Measurements from ENCODE around the gene CCDC28B. TPM values are rescaled to one million over a fixed set of nuclear protein-coding genes. Genes with fewer than 3 reads are reported as not detected.

The CCDC28B gene
- total and polyA plus RNA-seq, 2 donors (not counting 3 experiments of a cell fraction or from before 2014, with no cell fraction given): 12.0 to 19.1 TPM

DNA sequence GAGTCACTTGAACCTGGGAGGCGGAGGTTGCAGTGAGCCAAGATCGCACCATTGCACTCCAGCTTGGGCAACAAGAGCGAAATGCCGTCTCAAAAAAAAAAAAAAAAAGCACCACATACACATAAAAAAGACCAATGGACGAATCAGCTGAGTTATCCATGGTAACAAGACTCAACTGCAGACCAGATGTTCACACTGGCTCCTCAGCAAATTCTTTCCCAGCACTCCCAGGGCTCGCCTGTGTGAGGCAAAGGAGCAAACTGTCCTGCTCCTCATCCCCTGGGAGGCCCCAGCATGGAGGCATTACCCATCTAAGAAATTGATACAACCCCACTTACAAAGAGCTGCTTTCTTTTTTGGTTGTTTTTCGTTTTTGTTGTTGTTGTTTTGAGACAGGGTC, 18.6 kb downstream of the CCDC28B start:
- Histone ChIP-seq H3K9me1 (replicated peaks; ENCODE audit: control insufficient read depth, extremely low read depth, insufficient read depth, low read length) (no peaks in the 10 kb centered on the region), H3K9ac (replicated peaks; ENCODE audit: extremely low read depth, insufficient read depth, low read length) (no peak overlapping the region), H3K79me2 (ENCODE audit: control insufficient read depth, insufficient read depth, low read length) (peaks cover 19% of the 10 kb centered on the region), H3K4me3 (replicated peaks in 1 of 3; ENCODE audit: insufficient read depth in 1 of 3, low read depth in 1 of 3, low read length in 3 of 3) (no peak overlapping the region), H4K20me1 (replicated peaks; ENCODE audit: control insufficient read depth, extremely low read depth, insufficient read depth, low read length) (no peaks in the 10 kb centered on the region), H3K27me3 (ENCODE audit: control insufficient read depth in 2 of 2, insufficient read depth in 2 of 2, low read length in 2 of 2) (no peaks in the 10 kb centered on the region), H3K36me3 (ENCODE audit: control insufficient read depth in 2 of 2, extremely low read depth in 1 of 2, insufficient read depth in 2 of 2, low read length in 2 of 2) (peaks cover 3 to 21% of the 10 kb centered on the region in 2 experiments), H2AFZ (ENCODE audit: low read depth, low read length) (no peak overlapping the region), H3K9me3 (replicated peaks; ENCODE audit: control insufficient read depth, insufficient read depth, low read length) (no peaks in the 10 kb centered on the region), H3K4me2 (ENCODE audit: insufficient read depth, low read length) (no peak overlapping the region), H3K27ac (ENCODE audit: insufficient read depth, low read depth, low read length) (no peak overlapping the region), H3K4me1 (ENCODE audit: control insufficient read depth, extremely low read depth, insufficient read depth, low read length) (peaks cover 24% of the 10 kb centered on the region)
- CTCF ChIA-PET: interaction anchor here (2.3 kb wide), 1 partner anchor 22 kb away, joined by 6 read pairs; no protein-coding TSS in a partner anchor
- no TSS peak for BruUV-seq (replicated peaks)
- dilution Hi-C loops (cut with MboI; ENCODE audit: extremely low pct_ligation_motif_present, low sequenced_read_pairs) (no loop called here), intact Hi-C loops (cut with micrococcal nuclease) (loop anchor here (5.0 kb wide), 1 partner anchor 143 kb away; the partner anchor contains the start of genes FAM229A and TSSK3)
- FAIRE-seq (no peak), DNase-seq (ENCODE audit: low read depth, low spot score) (no peak)
- TF ChIP-seq GATA2 (IDR thresholded peaks at IDR 0.05; ENCODE audit: insufficient read depth, insufficient read length, low read depth, low read length) (no peak), JUN (IDR thresholded peaks at IDR 0.05; ENCODE audit: borderline replicate concordance, insufficient read depth, insufficient read length, low read depth) (no peak)
- POLR2A ChIA-PET: interaction anchor here (0.5 kb wide), 1 partner anchor 31 kb away, joined by 5 read pairs; no protein-coding TSS in a partner anchor

GRCh38 chr1:32220746-32221580, 20.6 kb downstream of the CCDC28B start:
- Histone ChIP-seq H2AFZ (ENCODE audit: low read depth, low read length) (no peak overlapping the region), H3K4me1 (ENCODE audit: control insufficient read depth, extremely low read depth, insufficient read depth, low read length) (peaks cover 26% of the 10 kb centered on the region), H3K9me3 (replicated peaks; ENCODE audit: control insufficient read depth, insufficient read depth, low read length) (no peaks in the 10 kb centered on the region), H3K79me2 (ENCODE audit: control insufficient read depth, insufficient read depth, low read length) (peaks cover 24% of the 10 kb centered on the region), H3K9me1 (replicated peaks; ENCODE audit: control insufficient read depth, extremely low read depth, insufficient read depth, low read length) (no peaks in the 10 kb centered on the region), H3K4me3 (replicated peaks in 1 of 3; ENCODE audit: insufficient read depth in 1 of 3, low read depth in 1 of 3, low read length in 3 of 3) (peak overlapping the region in 2 of 3 experiments; percentile 79 to 81), H3K27me3 (ENCODE audit: control insufficient read depth in 2 of 2, insufficient read depth in 2 of 2, low read length in 2 of 2) (no peaks in the 10 kb centered on the region), H3K4me2 (ENCODE audit: insufficient read depth, low read length) (peak overlapping the region; percentile 86), H3K9ac (replicated peaks; ENCODE audit: extremely low read depth, insufficient read depth, low read length) (no peak overlapping the region), H4K20me1 (replicated peaks; ENCODE audit: control insufficient read depth, extremely low read depth, insufficient read depth, low read length) (no peaks in the 10 kb centered on the region), H3K27ac (ENCODE audit: insufficient read depth, low read depth, low read length) (no peak overlapping the region), H3K36me3 (ENCODE audit: control insufficient read depth in 2 of 2, extremely low read depth in 1 of 2, insufficient read depth in 2 of 2, low read length in 2 of 2) (peaks cover 4 to 14% of the 10 kb centered on the region in 2 experiments)
- POLR2A ChIA-PET: interaction anchor here (0.5 kb wide), 1 partner anchor 574 kb away, joined by 4 read pairs; no protein-coding TSS in a partner anchor
- FAIRE-seq (peak; percentile 26), DNase-seq (ENCODE audit: low read depth, low spot score) (no peak)
- intact Hi-C loops (cut with micrococcal nuclease): loop anchor here (5.0 kb wide), 1 partner anchor 116 kb away; the partner anchor contains the start of gene MARCKSL1
- no TSS peak for BruUV-seq (replicated peaks)
- TF ChIP-seq MAX (IDR thresholded peaks at IDR 0.05; ENCODE audit: insufficient read depth, insufficient read length) (no peak), EZH2 (IDR thresholded peaks at IDR 0.05; ENCODE audit: borderline replicate concordance, low read depth, low read length, severe bottlenecking) (no peak), POLR2AphosphoS5 (IDR thresholded peaks at IDR 0.05; ENCODE audit: insufficient read depth, low read depth, low read length) (no peak), POLR2A (IDR thresholded peaks at IDR 0.05; ENCODE audit: low read depth, low read length) (no peak), FOS (IDR thresholded peaks at IDR 0.05; ENCODE audit: borderline replicate concordance, insufficient read depth, low read length) (no peak), JUN (IDR thresholded peaks at IDR 0.05; ENCODE audit: borderline replicate concordance, insufficient read depth, insufficient read length, low read depth) (no peak), MYC (IDR thresholded peaks at IDR 0.05; ENCODE audit: low read depth, low read length) (no peak), GATA2 (IDR thresholded peaks at IDR 0.05; ENCODE audit: insufficient read depth, insufficient read length, low read depth, low read length) (no peak)
- TF ChIP-seq, protein P1, sequence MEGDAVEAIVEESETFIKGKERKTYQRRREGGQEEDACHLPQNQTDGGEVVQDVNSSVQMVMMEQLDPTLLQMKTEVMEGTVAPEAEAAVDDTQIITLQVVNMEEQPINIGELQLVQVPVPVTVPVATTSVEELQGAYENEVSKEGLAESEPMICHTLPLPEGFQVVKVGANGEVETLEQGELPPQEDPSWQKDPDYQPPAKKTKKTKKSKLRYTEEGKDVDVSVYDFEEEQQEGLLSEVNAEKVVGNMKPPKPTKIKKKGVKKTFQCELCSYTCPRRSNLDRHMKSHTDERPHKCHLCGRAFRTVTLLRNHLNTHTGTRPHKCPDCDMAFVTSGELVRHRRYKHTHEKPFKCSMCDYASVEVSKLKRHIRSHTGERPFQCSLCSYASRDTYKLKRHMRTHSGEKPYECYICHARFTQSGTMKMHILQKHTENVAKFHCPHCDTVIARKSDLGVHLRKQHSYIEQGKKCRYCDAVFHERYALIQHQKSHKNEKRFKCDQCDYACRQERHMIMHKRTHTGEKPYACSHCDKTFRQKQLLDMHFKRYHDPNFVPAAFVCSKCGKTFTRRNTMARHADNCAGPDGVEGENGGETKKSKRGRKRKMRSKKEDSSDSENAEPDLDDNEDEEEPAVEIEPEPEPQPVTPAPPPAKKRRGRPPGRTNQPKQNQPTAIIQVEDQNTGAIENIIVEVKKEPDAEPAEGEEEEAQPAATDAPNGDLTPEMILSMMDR (IDR thresholded peaks at IDR 0.05; ENCODE audit: extremely low read depth in 1 of 2, insufficient read depth in 1 of 2, low read depth in 1 of 2, low read length in 2 of 2): no peak
- CTCF ChIA-PET: interaction anchor here (0.6 to 2.3 kb wide), 5 partner anchors 10 to 173 kb away, joined by 3 to 7 read pairs (median 3); partner anchors contain the start of gene BSDC1
- dilution Hi-C loops (cut with MboI; ENCODE audit: extremely low pct_ligation_motif_present, low sequenced_read_pairs): no loop called here
